Fibroblast of gingiva (primary cell): ENCODE data around the gene PROK2.

Experiments
- DNase-seq: peaks from one replicate; pipeline ENCODE4 v3.0.0-alpha.2; 2011; ENCODE audit warnings: low read depth

The PROK2 gene

GRCh38 chr3:71784914-71785531 is at the start of gene PROK2:
Gene PROK2, minus strand, starts transcription at chr3:71785148. Its CDS starts 96 bp downstream, at chr3:71785052.
- DNase-seq: no peak

GRCh38 chr3:71831599-71831998 is 46.7 kb upstream of the PROK2 start:
- peak; percentile 58 for DNase-seq

- no peak for DNase-seq
These were observed 40.8 kb upstream of the PROK2 start for GRCh38 chr3:71825551-71826283.

- no peak for DNase-seq
These were observed 36.2 kb upstream of the PROK2 start for GRCh38 chr3:71821116-71821515.

GRCh38 chr3:71817262-71817661 is 32.3 kb upstream of the PROK2 start:
- DNase-seq: no peak

GRCh38 chr3:71816767-71817156 is 31.8 kb upstream of the PROK2 start:
- DNase-seq: no peak

GRCh38 chr3:71815340-71816067 is 30.6 kb upstream of the PROK2 start:
- no peak for DNase-seq

GRCh38 chr3:71813704-71814103 is 28.8 kb upstream of the PROK2 start:
- no peak for DNase-seq

- no peak for DNase-seq
These were observed 28.1 kb upstream of the PROK2 start for GRCh38 chr3:71813073-71813472.

- DNase-seq: no peak
These were observed 25.1 kb upstream of the PROK2 start for GRCh38 chr3:71810056-71810455.

- DNase-seq: no peak
These were observed 24.5 kb upstream of the PROK2 start for GRCh38 chr3:71809321-71810026.

- DNase-seq: no peak
These were observed 21.8 kb upstream of the PROK2 start for GRCh38 chr3:71806736-71807135.

- DNase-seq: no peak
These were observed 20.7 kb upstream of the PROK2 start for GRCh38 chr3:71805691-71806090.

- no peak for DNase-seq
These were observed 20.3 kb upstream of the PROK2 start for GRCh38 chr3:71805199-71805598.

GRCh38 chr3:71803248-71803647 is 18.3 kb upstream of the PROK2 start:
- DNase-seq: no peak

GRCh38 chr3:71801986-71802385 is 17.0 kb upstream of the PROK2 start:
- no peak for DNase-seq

- no peak for DNase-seq
These were observed 15.1 kb upstream of the PROK2 start for GRCh38 chr3:71800023-71800422.

- DNase-seq: no peak
These were observed 12.5 kb upstream of the PROK2 start for GRCh38 chr3:71797455-71797854.

- DNase-seq: no peak
These were observed 11.3 kb upstream of the PROK2 start for GRCh38 chr3:71796290-71796689.

- no peak for DNase-seq
These were observed 6.7 kb upstream of the PROK2 start for GRCh38 chr3:71791634-71792033.

GRCh38 chr3:71789922-71790321 is 5.0 kb upstream of the PROK2 start:
- DNase-seq: no peak

- no peak for DNase-seq
These were observed 3.0 kb upstream of the PROK2 start for GRCh38 chr3:71787851-71788405.
